Brain microvascular endothelial cell (primary cell): ENCODE data around the gene TNS1.

Experiments
- DNase-seq: peaks from one replicate; pipeline ENCODE4 v3.0.0-alpha.2; 2020
- H3K27ac ChIP-seq: fragments of 250-450 bp; sonication (Bioruptor Pico); 2 replicates; pipeline ENCODE4 v1.5.1; 2020; ENCODE audit warnings: mild to moderate bottlenecking, moderate library complexity
- H3K27me3 ChIP-seq: fragments of 250-450 bp; sonication (Bioruptor Pico); replicated peaks from 2 replicates; pipeline ENCODE4 v1.5.1; 2020; ENCODE audit warnings: mild to moderate bottlenecking
- H3K36me3 ChIP-seq: fragments of 250-450 bp; sonication (Bioruptor Pico); replicated peaks from 2 replicates; pipeline ENCODE4 v1.5.1; 2020; ENCODE audit warnings: mild to moderate bottlenecking
- H3K4me3 ChIP-seq: 2 replicates; pipeline ENCODE4 v1.5.1; 2011; ENCODE audit warnings: low read depth, mild to moderate bottlenecking, control low read depth, low read length, moderate library complexity
- CTCF ChIP-seq: IDR thresholded peaks from 2 replicates; pipeline ENCODE4 v1.5.1; 2011; ENCODE audit warnings: low read depth, mild to moderate bottlenecking, moderate library complexity, low read length, control low read depth, inconsistent platforms; ENCODE audit errors: missing control alignments
- in situ Hi-C: cut with HindIII; loops from 2 replicates; pipeline ENCODE4 v1.10.0; 2017; ENCODE audit warnings: low sequenced_read_pairs, low pct_ligation_motif_present

Gene TNS1

GRCh38 chr2:217853961-217854360, 148.8 kb downstream of the TNS1 start:
- Histone ChIP-seq H3K36me3 (peaks cover 2% of the 10 kb centered on the region), H3K27ac (no peak overlapping the region), H3K27me3 (no peaks in the 10 kb centered on the region), H3K4me3 (no peak overlapping the region)
- TF ChIP-seq CTCF: no peak
- in situ Hi-C loops: no loop called here
- no peak for DNase-seq

GRCh38 chr2:217853301-217853881, 149.4 kb downstream of the TNS1 start:
- Histone ChIP-seq H3K4me3 (no peak overlapping the region), H3K36me3 (peaks cover 6% of the 10 kb centered on the region), H3K27me3 (no peaks in the 10 kb centered on the region), H3K27ac (no peak overlapping the region)
- TF ChIP-seq CTCF: no peak
- in situ Hi-C loops: no loop called here
- DNase-seq: no peak

GRCh38 chr2:217852555-217853211, 150.1 kb downstream of the TNS1 start:
- Histone ChIP-seq H3K36me3 (peaks cover 10% of the 10 kb centered on the region), H3K4me3 (no peak overlapping the region), H3K27me3 (no peaks in the 10 kb centered on the region), H3K27ac (no peak overlapping the region)
- TF ChIP-seq CTCF: no peak
- in situ Hi-C loops: no loop called here
- DNase-seq: no peak

- in situ Hi-C loops: no loop called here
- Histone ChIP-seq H3K27me3 (no peaks in the 10 kb centered on the region), H3K4me3 (no peak overlapping the region), H3K36me3 (peaks cover 16% of the 10 kb centered on the region), H3K27ac (no peak overlapping the region)
- TF ChIP-seq CTCF: no peak
- DNase-seq: peak; percentile 18
Measured at GRCh38 chr2:217851191-217852020, 151.4 kb downstream of the TNS1 start.

- Histone ChIP-seq H3K4me3 (peak overlapping the region; percentile 26), H3K27ac (no peak overlapping the region), H3K36me3 (peaks cover 25% of the 10 kb centered on the region), H3K27me3 (no peaks in the 10 kb centered on the region)
- no peak for DNase-seq
- in situ Hi-C loops: no loop called here
- TF ChIP-seq CTCF: no peak
Measured at GRCh38 chr2:217849154-217849975, 153.4 kb downstream of the TNS1 start.
